Measurements from ENCODE around the gene DDRGK1. TPM values are rescaled to one million over a fixed set of nuclear protein-coding genes. Genes with fewer than 3 reads are reported as not detected.

DDRGK1 gene
- total and polyA plus RNA-seq, 2 of the 8 experiments (the other 6 are each of a cell fraction or from before 2014, with no cell fraction given), result 29.4 to 42.0 TPM

- TF ChIP-seq CHD7 (IDR thresholded peaks at IDR 0.05; ENCODE audit: insufficient replicate concordance, low read length) (no peak), FOSL1 (IDR thresholded peaks at IDR 0.05; ENCODE audit: insufficient read depth, low read depth, low read length) (peak; percentile 95), HDAC6 (IDR thresholded peaks at IDR 0.05; ENCODE audit: low read depth, low read length) (no peak), BACH1 (IDR thresholded peaks at IDR 0.05; ENCODE audit: low read length) (peak; percentile 41; the same call in 1 of the 2 replicates), RXRA (IDR thresholded peaks at IDR 0.05; ENCODE audit: insufficient read depth, low read depth, low read length) (no peak), TAF7 (optimal IDR thresholded peaks at IDR 0.05; ENCODE audit: borderline replicate concordance, low read depth, low read length) (no peak), MAX (IDR thresholded peaks at IDR 0.05) (no peak; the same call in 1 of the 2 replicates), GABPA (IDR thresholded peaks at IDR 0.05; ENCODE audit: borderline replicate concordance, insufficient read depth, low read length) (no peak; the same call in 1 of the 2 replicates), CBX8 (IDR thresholded peaks at IDR 0.05; ENCODE audit: borderline replicate concordance, low read depth, low read length) (no peak)
These were observed 34.8 kb upstream of the DDRGK1 start, which contains the start of gene SLC4A11 (continued) for GRCh38 chr20:3239026-3239866.
